ENCODE data around the gene NPBWR2.
"Not testable (repeated sequence)": the region's sequence is repeated elsewhere in the genome, so short reads cannot be mapped to it uniquely, and the experiment has no call there.

Gene NPBWR2

GRCh38 chr20:64095927-64096326, 11.4 kb downstream of the NPBWR2 start:
- DNase-seq: no peak
- in situ Hi-C loops (cut with HindIII; ENCODE audit: low pct_ligation_motif_present, low pct_unique_long_range_greater_than_20kb, low sequenced_read_pairs): no loop called here

GRCh38 chr20:64095455-64095854, 11.9 kb downstream of the NPBWR2 start:
- DNase-seq: no peak
- in situ Hi-C loops (cut with HindIII; ENCODE audit: low pct_ligation_motif_present, low pct_unique_long_range_greater_than_20kb, low sequenced_read_pairs): no loop called here

- in situ Hi-C loops (cut with HindIII; ENCODE audit: low pct_ligation_motif_present, low pct_unique_long_range_greater_than_20kb, low sequenced_read_pairs): no loop called here
- DNase-seq: no peak
Observed at GRCh38 chr20:64093013-64093503, 14.3 kb downstream of the NPBWR2 start.

GRCh38 chr20:64092258-64093012, 14.9 kb downstream of the NPBWR2 start:
- in situ Hi-C loops (cut with HindIII; ENCODE audit: low pct_ligation_motif_present, low pct_unique_long_range_greater_than_20kb, low sequenced_read_pairs): no loop called here
- DNase-seq: no peak

- no peak for DNase-seq
- in situ Hi-C loops (cut with HindIII; ENCODE audit: low pct_ligation_motif_present, low pct_unique_long_range_greater_than_20kb, low sequenced_read_pairs): no loop called here
Observed at GRCh38 chr20:64091770-64092169, 15.6 kb downstream of the NPBWR2 start.

- no peak for DNase-seq
- in situ Hi-C loops (cut with HindIII; ENCODE audit: low pct_ligation_motif_present, low pct_unique_long_range_greater_than_20kb, low sequenced_read_pairs): no loop called here
Observed at GRCh38 chr20:64091340-64091739, 16.0 kb downstream of the NPBWR2 start.

- in situ Hi-C loops (cut with HindIII; ENCODE audit: low pct_ligation_motif_present, low pct_unique_long_range_greater_than_20kb, low sequenced_read_pairs): no loop called here
- DNase-seq: no peak
Observed at GRCh38 chr20:64090165-64090564, 17.2 kb downstream of the NPBWR2 start.

- DNase-seq; in situ Hi-C loops (cut with HindIII; ENCODE audit: low pct_ligation_motif_present, low pct_unique_long_range_greater_than_20kb, low sequenced_read_pairs): not testable (repeated sequence)
Observed at GRCh38 chr20:64088586-64088985, 18.8 kb downstream of the NPBWR2 start.

- DNase-seq; in situ Hi-C loops (cut with HindIII; ENCODE audit: low pct_ligation_motif_present, low pct_unique_long_range_greater_than_20kb, low sequenced_read_pairs): not testable (repeated sequence)
Observed at GRCh38 chr20:64087226-64087825, 20.0 kb downstream of the NPBWR2 start.

GRCh38 chr20:64086801-64087200, 20.6 kb downstream of the NPBWR2 start:
- no peak for DNase-seq
- in situ Hi-C loops (cut with HindIII; ENCODE audit: low pct_ligation_motif_present, low pct_unique_long_range_greater_than_20kb, low sequenced_read_pairs): no loop called here

- in situ Hi-C loops (cut with HindIII; ENCODE audit: low pct_ligation_motif_present, low pct_unique_long_range_greater_than_20kb, low sequenced_read_pairs): no loop called here
- no peak for DNase-seq
Observed at GRCh38 chr20:64084685-64085152, 22.6 kb downstream of the NPBWR2 start.

- in situ Hi-C loops (cut with HindIII; ENCODE audit: low pct_ligation_motif_present, low pct_unique_long_range_greater_than_20kb, low sequenced_read_pairs): no loop called here
- DNase-seq: no peak
Observed at GRCh38 chr20:64083804-64084684, 23.3 kb downstream of the NPBWR2 start, which contains the start of gene LKAAEAR1. LKAAEAR1 (minus strand) TSS chr20:64084398; CDS start chr20:64084219, 179 bp downstream.

- DNase-seq: peak; percentile 81
- in situ Hi-C loops (cut with HindIII; ENCODE audit: low pct_ligation_motif_present, low pct_unique_long_range_greater_than_20kb, low sequenced_read_pairs): no loop called here
Observed at GRCh38 chr20:64083378-64083803, 24.0 kb downstream of the NPBWR2 start.

- DNase-seq: peak; percentile 26
- in situ Hi-C loops (cut with HindIII; ENCODE audit: low pct_ligation_motif_present, low pct_unique_long_range_greater_than_20kb, low sequenced_read_pairs): no loop called here
Observed at GRCh38 chr20:64082820-64083377, 24.5 kb downstream of the NPBWR2 start.

GRCh38 chr20:64082126-64082731, 25.1 kb downstream of the NPBWR2 start:
- no peak for DNase-seq
- in situ Hi-C loops (cut with HindIII; ENCODE audit: low pct_ligation_motif_present, low pct_unique_long_range_greater_than_20kb, low sequenced_read_pairs): no loop called here

- in situ Hi-C loops (cut with HindIII; ENCODE audit: low pct_ligation_motif_present, low pct_unique_long_range_greater_than_20kb, low sequenced_read_pairs): no loop called here
Observed at GRCh38 chr20:64081624-64081964, 25.8 kb downstream of the NPBWR2 start.

GRCh38 chr20:64080813-64081623, 26.3 kb downstream of the NPBWR2 start:
- in situ Hi-C loops (cut with HindIII; ENCODE audit: low pct_ligation_motif_present, low pct_unique_long_range_greater_than_20kb, low sequenced_read_pairs): no loop called here
- no peak for DNase-seq

More at GRCh38 chr20:64081624-64081964, 25.8 kb downstream of the NPBWR2 start:
- no peak for DNase-seq
